Mucosa of stomach (tissue), 1 donor: ENCODE results near the gene AHCYL2.

ENCODE experiments used
- H3K27me3 ChIP-seq: one replicate; pipeline ENCODE4 v1.7.0; 2013; ENCODE audit warnings: mild to moderate bottlenecking, low read length; ENCODE audit not compliant: control insufficient read depth, insufficient read depth
- H3K36me3 ChIP-seq: one replicate; pipeline ENCODE4 v1.7.0; 2013; ENCODE audit warnings: low read length; ENCODE audit not compliant: control insufficient read depth, insufficient read depth
- H3K4me1 ChIP-seq: one replicate; pipeline ENCODE4 v1.7.0; 2013; ENCODE audit warnings: mild to moderate bottlenecking, low read length; ENCODE audit not compliant: control insufficient read depth, insufficient read depth
- H3K4me3 ChIP-seq: one replicate; pipeline ENCODE4 v1.7.0; 2013; ENCODE audit warnings: low read length
- H3K9ac ChIP-seq: one replicate; pipeline ENCODE4 v1.7.0; 2013; ENCODE audit warnings: mild to moderate bottlenecking, low read length, moderate library complexity
- H3K9me3 ChIP-seq: one replicate; pipeline ENCODE4 v1.7.0; 2013; ENCODE audit warnings: mild to moderate bottlenecking, low read length, moderate library complexity; ENCODE audit not compliant: control insufficient read depth
- donor health status: Pancreatic carcinoma.

AHCYL2 gene

DNA sequence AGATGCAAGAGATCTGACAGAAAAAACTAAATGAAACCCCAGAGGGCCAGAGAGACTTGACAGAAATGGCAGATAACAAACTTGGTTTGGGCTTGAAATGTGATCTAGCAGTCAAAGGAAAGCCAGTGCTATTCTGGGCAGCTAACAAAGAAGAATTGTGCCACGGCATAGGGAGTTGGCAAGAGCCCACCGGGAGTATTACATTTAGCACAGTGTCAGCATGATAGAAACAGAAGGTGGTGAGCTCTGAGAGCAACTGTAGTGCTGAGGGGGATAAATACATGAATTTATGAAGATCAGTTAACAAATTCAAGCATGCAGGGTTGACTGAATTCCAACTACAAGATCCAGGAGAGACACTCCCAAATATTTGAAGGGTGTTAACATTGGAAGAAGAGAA is 91.1 kb downstream of the AHCYL2 start:
- Histone ChIP-seq H3K27me3 (no peaks in the 10 kb centered on the region), H3K4me1 (no peaks in the 10 kb centered on the region), H3K36me3 (no peaks in the 10 kb centered on the region), H3K9me3 (no peaks in the 10 kb centered on the region), H3K9ac (no peak overlapping the region), H3K4me3 (no peak overlapping the region)

DNA sequence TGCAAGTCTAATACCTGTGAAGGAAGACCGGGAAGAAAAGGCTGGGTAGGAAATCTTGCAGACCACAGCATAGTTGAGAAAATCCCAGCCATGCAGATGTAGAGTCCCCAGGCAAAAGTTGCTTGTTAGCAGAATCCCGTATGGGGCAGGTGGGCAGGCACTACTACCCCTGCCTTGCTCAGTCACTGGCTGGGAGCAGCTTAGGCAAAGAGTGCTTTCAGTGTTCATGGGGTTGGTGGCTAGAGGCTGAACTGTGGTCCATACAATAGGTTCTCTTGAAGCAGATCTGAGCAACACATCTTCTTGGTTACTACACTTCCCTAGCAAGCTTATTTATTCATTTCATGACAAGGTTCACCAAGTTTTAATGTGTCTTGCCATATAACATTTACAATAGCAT is 92.6 kb downstream of the AHCYL2 start:
- H3K9me3 ChIP-seq: no peaks in the 10 kb centered on the region
- H3K4me1 ChIP-seq: no peaks in the 10 kb centered on the region
- no peaks in the 10 kb centered on the region for H3K36me3 ChIP-seq
- no peak overlapping the region for H3K4me3 ChIP-seq
- no peaks in the 10 kb centered on the region for H3K27me3 ChIP-seq
- H3K9ac ChIP-seq: no peak overlapping the region

DNA sequence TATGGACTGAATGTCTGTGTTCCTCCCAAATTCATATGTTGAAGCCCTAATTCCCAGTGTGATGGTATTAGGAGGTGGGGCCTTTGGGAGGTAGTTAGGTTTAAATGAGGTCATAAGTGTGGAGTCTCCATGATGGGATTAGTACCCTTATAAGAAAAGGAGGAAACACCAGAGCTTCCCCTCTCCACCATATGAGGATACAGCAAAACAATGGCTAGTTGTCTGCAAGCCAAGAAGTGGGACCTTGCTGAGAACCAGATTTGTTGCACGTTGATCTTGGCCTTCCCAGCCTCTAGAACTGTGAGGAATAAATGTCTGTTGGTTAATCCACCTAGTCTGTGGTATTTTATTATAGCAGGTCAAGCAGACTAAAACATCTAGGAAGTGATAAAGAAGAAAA is 102.2 kb downstream of the AHCYL2 start:
- H3K9ac ChIP-seq: no peak overlapping the region
- H3K9me3 ChIP-seq: no peaks in the 10 kb centered on the region
- no peaks in the 10 kb centered on the region for H3K27me3 ChIP-seq
- H3K4me1 ChIP-seq: no peaks in the 10 kb centered on the region
- H3K4me3 ChIP-seq: no peak overlapping the region
- H3K36me3 ChIP-seq: no peaks in the 10 kb centered on the region

DNA sequence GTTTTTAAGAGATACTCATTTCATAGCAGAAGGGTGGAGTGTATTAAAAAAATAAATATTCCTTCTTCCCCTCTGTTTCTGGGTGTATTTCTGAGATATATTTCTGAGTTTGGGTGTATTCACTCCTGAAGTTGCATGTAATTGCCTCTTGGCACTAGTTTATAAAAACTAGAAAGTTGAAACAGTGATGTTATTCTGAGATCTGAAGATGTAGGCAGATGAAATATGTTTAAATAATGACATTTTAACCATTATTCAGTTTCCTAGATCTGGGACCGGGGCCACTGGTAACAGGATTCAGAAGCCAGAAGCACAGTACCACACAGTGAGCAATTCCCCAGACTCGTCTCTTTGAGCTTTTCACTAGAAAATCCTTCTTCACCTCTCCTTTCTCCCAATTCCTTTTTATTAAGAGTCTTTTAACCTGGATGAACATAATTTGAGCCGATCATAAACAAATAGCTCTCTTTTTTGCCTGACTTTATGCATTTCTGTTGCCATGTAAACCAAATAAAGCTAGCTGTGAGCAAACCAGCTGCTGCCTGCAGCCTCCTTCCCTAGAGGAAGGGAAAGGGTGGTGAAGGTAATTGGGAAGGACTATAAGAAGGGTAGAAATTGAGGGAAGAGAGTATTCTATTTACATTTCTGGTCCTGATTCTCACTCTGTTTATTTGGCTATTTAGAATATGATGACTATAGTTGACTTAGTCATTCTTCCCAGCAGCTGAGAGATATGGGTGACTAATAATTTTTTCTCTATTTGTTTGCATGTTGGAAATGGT is 107.6 kb downstream of the AHCYL2 start:
- Histone ChIP-seq H3K4me3 (no peak overlapping the region), H3K27me3 (no peaks in the 10 kb centered on the region), H3K9me3 (no peaks in the 10 kb centered on the region), H3K4me1 (peaks cover 7% of the 10 kb centered on the region), H3K36me3 (no peaks in the 10 kb centered on the region), H3K9ac (no peak overlapping the region)

DNA sequence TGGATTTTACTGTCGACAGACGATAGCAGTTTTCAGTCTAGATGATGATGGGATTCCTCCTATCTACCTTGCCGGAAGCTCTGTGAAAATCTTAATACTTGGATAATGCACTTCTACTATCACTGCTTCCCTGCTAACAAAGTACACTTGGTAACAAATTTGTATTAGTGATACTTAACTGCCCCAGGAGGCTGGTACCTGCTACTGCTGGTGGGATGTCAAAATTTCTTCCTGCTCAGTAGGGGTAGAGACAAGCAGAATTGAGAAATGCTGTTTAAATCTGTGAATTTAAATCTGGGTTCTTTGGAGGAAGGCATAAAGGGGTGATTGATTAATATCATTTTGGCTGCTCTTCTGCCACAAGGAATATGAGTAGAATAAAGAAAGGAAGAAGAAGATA is 109.6 kb downstream of the AHCYL2 start:
- Histone ChIP-seq H3K9ac (no peak overlapping the region), H3K4me3 (no peak overlapping the region), H3K4me1 (peaks cover 7% of the 10 kb centered on the region), H3K27me3 (no peaks in the 10 kb centered on the region), H3K36me3 (no peaks in the 10 kb centered on the region), H3K9me3 (no peaks in the 10 kb centered on the region)

DNA sequence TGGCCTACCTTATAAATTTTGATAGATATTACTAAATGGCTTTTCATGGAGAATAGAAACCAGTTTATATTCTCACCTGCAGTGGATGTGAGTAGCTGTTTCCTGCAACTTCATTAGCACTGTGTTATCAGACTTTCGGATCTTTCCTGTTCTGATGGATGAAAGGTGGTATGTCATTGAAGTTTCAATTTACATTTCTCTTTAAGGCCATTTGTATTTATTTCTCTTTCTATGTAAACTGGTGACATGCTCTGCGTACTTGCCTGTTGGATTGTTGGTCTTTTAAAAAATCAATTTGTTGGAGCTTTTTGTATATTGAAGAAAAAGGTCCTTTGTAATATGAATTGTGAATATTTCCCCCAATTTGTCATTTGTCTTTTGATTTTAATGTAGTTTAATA is 113.6 kb downstream of the AHCYL2 start:
- Histone ChIP-seq H3K4me3 (no peak overlapping the region), H3K36me3 (no peaks in the 10 kb centered on the region), H3K9ac (no peak overlapping the region), H3K27me3 (no peaks in the 10 kb centered on the region), H3K4me1 (peaks cover 10% of the 10 kb centered on the region), H3K9me3 (no peaks in the 10 kb centered on the region)

DNA sequence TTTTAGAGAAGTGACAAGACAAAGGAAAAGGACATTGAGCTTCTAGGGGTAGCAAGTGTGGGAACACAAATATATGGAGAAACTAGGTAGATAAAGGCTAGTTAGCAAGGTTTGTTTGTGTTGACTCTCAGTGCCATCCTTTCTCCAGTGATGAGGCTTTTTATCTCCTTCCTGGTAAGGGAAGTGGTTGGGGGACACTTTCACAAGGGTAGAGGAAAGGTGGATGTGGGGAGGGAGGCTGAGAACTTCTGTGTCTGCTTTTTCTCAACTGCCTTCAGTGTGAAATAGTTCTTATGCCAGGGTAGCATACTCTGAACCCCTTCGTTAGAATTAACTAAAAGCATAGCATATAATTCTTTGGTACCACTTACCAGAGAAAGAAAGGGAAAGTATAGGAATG is 116.4 kb downstream of the AHCYL2 start:
- peaks cover 10% of the 10 kb centered on the region for H3K4me1 ChIP-seq
- no peak overlapping the region for H3K4me3 ChIP-seq
- no peaks in the 10 kb centered on the region for H3K27me3 ChIP-seq
- H3K9ac ChIP-seq: no peak overlapping the region
- H3K9me3 ChIP-seq: no peaks in the 10 kb centered on the region
- H3K36me3 ChIP-seq: no peaks in the 10 kb centered on the region

DNA sequence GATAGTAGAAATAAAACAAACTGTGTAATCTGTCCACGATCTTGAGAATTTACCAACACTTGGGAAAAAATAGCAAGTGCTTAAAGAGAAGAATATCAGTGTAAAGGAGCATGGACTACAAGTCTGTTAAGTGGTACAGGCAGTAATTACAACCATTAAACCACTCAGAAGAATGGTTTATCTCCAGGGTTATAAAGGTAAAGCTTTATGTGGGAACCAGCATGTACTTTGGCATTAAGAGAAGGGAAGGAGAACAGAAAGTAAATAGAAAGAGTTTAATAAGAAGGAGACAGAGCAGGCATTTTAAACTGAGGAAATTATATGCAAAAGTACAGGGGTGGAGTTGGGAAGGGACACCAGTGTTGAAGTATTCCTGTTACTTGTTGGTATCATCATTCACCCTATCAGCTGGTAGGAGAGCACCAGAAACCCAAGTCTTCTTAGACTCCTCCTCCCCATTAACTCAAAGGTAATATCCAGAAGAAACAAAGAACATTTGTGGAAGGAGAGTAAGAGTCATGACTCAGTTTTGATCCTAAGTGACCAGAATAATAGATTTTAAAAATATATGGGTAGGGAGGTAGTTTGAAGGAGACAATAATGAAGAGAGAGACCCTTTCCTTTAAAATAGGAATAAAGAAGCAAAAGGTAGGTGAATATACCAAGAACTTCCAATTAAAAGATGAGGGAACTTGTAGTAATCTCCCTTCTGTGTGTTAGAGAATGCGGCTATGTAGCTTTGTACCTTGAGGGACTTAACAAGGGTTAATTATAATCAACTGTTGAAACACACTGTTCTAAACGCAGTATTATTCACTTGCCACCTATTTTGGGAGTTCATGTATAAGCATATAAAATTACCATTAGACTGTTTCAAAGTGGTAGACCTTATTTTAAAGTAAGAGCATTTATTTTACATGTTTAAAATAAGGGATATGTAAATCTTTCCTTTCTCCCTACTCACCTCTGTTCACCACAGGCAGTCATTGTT is 117.3 kb downstream of the AHCYL2 start:
- no peaks in the 10 kb centered on the region for H3K36me3 ChIP-seq
- no peaks in the 10 kb centered on the region for H3K9me3 ChIP-seq
- no peaks in the 10 kb centered on the region for H3K27me3 ChIP-seq
- peaks cover 10% of the 10 kb centered on the region for H3K4me1 ChIP-seq
- no peak overlapping the region for H3K4me3 ChIP-seq
- H3K9ac ChIP-seq: no peak overlapping the region

DNA sequence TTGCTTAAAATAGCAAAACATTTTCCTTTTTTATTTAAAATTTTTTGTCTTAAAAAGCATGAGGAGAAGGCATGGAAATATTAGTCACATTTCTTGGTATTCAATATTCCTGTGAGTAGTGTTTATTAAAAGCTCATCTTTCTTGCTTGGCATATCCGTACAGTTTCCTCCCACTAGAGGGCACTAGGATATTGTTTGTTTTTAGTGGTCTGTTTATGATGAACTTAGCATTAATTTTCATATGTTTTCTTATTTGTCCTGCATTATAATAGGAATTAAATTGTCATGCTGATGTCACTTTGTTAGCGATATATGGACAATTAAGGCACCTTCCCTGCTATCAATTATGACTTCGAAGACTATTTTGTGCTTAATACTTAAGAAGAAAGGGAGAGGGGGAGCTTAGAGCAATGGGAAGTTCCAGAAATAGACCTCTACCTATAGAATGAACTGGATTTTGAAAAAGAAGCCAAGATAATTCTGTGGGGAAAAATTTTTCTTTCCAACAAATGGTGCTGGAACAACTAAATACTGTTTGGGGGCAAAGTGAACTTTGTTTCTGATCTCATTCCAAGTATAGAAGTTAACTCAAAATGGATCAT is 118.4 kb downstream of the AHCYL2 start:
- no peak overlapping the region for H3K9ac ChIP-seq
- H3K9me3 ChIP-seq: no peaks in the 10 kb centered on the region
- no peaks in the 10 kb centered on the region for H3K27me3 ChIP-seq
- no peak overlapping the region for H3K4me3 ChIP-seq
- H3K4me1 ChIP-seq: peaks cover 10% of the 10 kb centered on the region
- H3K36me3 ChIP-seq: no peaks in the 10 kb centered on the region

DNA sequence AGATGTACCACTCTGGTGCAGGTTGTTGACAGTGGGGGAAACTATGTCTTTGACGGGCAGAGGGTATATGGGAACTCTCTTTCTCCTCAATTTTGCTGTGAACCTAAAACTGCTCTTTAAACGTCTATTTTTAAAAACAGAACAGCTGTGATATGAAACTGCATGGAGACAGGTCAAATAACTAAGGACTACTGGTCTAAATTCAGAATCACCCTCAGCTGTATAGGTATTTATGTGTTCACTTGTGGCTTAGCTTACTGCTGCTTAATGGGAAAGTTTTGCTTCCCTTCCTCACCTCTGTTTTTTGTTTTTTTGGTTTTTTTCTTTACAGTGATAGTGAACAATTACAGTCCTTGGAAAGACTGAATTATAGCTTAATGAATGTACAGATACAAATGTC is 122.5 kb downstream of the AHCYL2 start:
- Histone ChIP-seq H3K9ac (no peak overlapping the region), H3K36me3 (no peaks in the 10 kb centered on the region), H3K4me1 (peaks cover under 1% of the 10 kb centered on the region), H3K9me3 (no peaks in the 10 kb centered on the region), H3K4me3 (no peak overlapping the region), H3K27me3 (no peaks in the 10 kb centered on the region)

DNA sequence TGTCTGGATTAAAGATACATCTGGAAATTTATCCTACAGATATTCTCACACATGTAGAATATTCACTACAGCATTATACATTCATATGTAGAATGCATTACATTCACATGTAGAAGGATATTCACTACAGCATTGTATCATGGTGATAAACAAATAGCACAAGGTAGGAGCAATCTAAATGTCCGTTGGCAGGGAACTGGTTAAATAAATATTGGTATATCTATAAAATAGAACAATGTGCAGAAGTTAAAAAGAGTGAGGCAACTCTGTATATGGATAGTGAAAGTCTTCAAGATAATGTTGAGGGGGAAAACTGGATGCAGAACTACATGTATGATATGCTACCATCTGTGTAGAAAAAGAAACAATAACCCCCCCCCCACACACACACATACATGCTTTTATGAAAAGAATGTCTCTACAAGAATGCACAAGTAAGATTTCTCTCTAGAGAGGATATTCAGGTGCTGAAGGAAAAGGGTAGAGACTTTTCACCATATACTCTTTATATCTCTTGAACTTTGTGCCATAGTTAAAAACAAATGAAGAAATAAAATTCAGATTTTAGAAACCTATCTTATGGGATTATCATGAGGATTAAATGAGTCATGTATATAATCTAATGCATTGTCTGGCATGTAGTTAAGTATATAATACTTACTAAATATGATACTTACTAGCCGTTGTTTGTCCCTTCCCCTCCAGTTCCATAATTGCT is 123.4 kb downstream of the AHCYL2 start:
- Histone ChIP-seq H3K27me3 (no peaks in the 10 kb centered on the region), H3K9me3 (no peaks in the 10 kb centered on the region), H3K36me3 (no peaks in the 10 kb centered on the region), H3K9ac (no peak overlapping the region), H3K4me3 (no peak overlapping the region), H3K4me1 (no peaks in the 10 kb centered on the region)
